Panc1 (cell line): Measurements from ENCODE around the gene SOX9.

Experiments
- POLR2AphosphoS5 ChIP-seq: IDR thresholded peaks from 2 replicates; pipeline ENCODE4 v1.6.1; 2012; ENCODE audit warnings: mild to moderate bottlenecking, low read depth, low read length, moderate library complexity
- SIN3A ChIP-seq: IDR thresholded peaks from 2 replicates; pipeline ENCODE4 v1.6.1; 2012; ENCODE audit warnings: low read depth, mild to moderate bottlenecking, low read length, moderate library complexity, borderline replicate concordance; ENCODE audit not compliant: insufficient read depth
- TF ChIP-seq, protein P1 (sequence below): fragments of 450-650 bp; IDR thresholded peaks from 2 replicates; pipeline ENCODE4 v1.5.1; 2017; ENCODE audit warnings: mild to moderate bottlenecking
- TF ChIP-seq, protein P2 (sequence below), 2 experiments: IDR thresholded peaks; 2 replicates each; pipeline ENCODE4 v1.6.1; 2011 to 2012; ENCODE audit warnings: low read depth in 2 of 2, control low read depth in 1 of 2, low read length in 1 of 2, mild to moderate bottlenecking in 1 of 2, moderate library complexity in 1 of 2; ENCODE audit not compliant: insufficient read depth in 1 of 2

DNA sequence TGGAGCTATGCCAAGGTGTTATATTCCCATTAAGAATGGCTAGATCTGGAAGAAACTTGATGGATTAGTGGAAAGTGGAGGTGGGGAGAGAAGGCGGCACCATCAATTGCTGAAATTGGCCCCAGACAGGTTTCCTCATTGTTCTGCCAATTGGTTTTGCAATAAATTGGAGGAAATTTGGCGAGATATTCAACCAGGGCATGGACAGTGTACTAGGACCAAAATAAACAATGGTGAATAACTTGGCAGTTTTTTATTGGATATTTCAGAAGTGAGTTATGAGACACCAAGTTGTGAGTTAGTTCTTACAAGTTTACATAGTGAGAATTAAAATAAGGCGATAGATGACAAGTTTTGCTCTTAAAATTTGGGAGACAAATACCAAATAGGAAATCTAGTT is 41.1 kb upstream of the SOX9 start:
- TF ChIP-seq, protein P1, sequence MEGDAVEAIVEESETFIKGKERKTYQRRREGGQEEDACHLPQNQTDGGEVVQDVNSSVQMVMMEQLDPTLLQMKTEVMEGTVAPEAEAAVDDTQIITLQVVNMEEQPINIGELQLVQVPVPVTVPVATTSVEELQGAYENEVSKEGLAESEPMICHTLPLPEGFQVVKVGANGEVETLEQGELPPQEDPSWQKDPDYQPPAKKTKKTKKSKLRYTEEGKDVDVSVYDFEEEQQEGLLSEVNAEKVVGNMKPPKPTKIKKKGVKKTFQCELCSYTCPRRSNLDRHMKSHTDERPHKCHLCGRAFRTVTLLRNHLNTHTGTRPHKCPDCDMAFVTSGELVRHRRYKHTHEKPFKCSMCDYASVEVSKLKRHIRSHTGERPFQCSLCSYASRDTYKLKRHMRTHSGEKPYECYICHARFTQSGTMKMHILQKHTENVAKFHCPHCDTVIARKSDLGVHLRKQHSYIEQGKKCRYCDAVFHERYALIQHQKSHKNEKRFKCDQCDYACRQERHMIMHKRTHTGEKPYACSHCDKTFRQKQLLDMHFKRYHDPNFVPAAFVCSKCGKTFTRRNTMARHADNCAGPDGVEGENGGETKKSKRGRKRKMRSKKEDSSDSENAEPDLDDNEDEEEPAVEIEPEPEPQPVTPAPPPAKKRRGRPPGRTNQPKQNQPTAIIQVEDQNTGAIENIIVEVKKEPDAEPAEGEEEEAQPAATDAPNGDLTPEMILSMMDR, result no peak
- TF ChIP-seq POLR2AphosphoS5 (no peak), SIN3A (no peak)
- TF ChIP-seq, protein P2, sequence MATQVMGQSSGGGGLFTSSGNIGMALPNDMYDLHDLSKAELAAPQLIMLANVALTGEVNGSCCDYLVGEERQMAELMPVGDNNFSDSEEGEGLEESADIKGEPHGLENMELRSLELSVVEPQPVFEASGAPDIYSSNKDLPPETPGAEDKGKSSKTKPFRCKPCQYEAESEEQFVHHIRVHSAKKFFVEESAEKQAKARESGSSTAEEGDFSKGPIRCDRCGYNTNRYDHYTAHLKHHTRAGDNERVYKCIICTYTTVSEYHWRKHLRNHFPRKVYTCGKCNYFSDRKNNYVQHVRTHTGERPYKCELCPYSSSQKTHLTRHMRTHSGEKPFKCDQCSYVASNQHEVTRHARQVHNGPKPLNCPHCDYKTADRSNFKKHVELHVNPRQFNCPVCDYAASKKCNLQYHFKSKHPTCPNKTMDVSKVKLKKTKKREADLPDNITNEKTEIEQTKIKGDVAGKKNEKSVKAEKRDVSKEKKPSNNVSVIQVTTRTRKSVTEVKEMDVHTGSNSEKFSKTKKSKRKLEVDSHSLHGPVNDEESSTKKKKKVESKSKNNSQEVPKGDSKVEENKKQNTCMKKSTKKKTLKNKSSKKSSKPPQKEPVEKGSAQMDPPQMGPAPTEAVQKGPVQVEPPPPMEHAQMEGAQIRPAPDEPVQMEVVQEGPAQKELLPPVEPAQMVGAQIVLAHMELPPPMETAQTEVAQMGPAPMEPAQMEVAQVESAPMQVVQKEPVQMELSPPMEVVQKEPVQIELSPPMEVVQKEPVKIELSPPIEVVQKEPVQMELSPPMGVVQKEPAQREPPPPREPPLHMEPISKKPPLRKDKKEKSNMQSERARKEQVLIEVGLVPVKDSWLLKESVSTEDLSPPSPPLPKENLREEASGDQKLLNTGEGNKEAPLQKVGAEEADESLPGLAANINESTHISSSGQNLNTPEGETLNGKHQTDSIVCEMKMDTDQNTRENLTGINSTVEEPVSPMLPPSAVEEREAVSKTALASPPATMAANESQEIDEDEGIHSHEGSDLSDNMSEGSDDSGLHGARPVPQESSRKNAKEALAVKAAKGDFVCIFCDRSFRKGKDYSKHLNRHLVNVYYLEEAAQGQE (IDR thresholded peaks at IDR 0.05; ENCODE audit: insufficient read depth in 1 of 2, low read depth in 2 of 2, low read length in 1 of 2), result no peak
